HepG2 (cell line): ENCODE data around the gene SCN9A. TPM values are rescaled to one million over a fixed set of nuclear protein-coding genes. Genes with fewer than 3 reads are reported as not detected.

ENCODE experiments used
- ATAC-seq: fragments of 200-7000 bp; cut with Tn5 transposase; 3 replicates; pipeline ENCODE4 v1.9.1; 2020; ENCODE audit warnings: mild to moderate bottlenecking, moderate library complexity
- BruUV-seq: library from RNA; stranded (reverse); fragments of 400-500 nt; replicated peaks from 2 replicates; lab custom pipeline; 2021; lab: Mats Ljungman, UMichigan
- CTCF ChIA-PET: fragments of 300-600 bp; formaldehyde crosslinking; extraction: SDS; loops from one replicate; lab custom pipeline; 2021; ENCODE audit warnings: low total read pairs, inconsistent platforms, low intra/inter-chr PET ratio; lab: Yijun Ruan, JAX
- POLR2A ChIA-PET: fragments of 350-600 bp; sonication (Branson Sonifier 250); formaldehyde crosslinking; loops from one replicate; lab custom pipeline; 2020; ENCODE audit warnings: antibody characterized with exemption, inconsistent platforms; lab: Yijun Ruan, JAX
- DNase-seq: peaks from one replicate; pipeline ENCODE4 v3.0.0-alpha.2; 2015; ENCODE audit warnings: low spot score
- FAIRE-seq: peaks from 3 replicates; lab custom pipeline; 2011; peaks lifted over from hg19 to GRCh38; lab: Jason Lieb, UNC
- H2AFZ ChIP-seq: one replicate; pipeline ENCODE4 v1.6.1; 2011; ENCODE audit warnings: low read length, inconsistent platforms
- H3K27ac ChIP-seq: fragments of 300-600 bp; 3 replicates; pipeline ENCODE4 v1.8.0; 2011; ENCODE audit warnings: mixed run types, mild to moderate bottlenecking, mixed read lengths, low read length, inconsistent platforms; ENCODE audit not compliant: insufficient read depth; ENCODE audit errors: extremely low read length
- H3K27me3 ChIP-seq, 2 experiments: fragments of 200-600 bp in 1 of 2; 2 replicates in 1 of 2; 3 replicates in 1 of 2; pipeline versions ENCODE4 v1.6.0 to v1.8.0; 2011; ENCODE audit warnings: low read length in 2 of 2, mild to moderate bottlenecking in 2 of 2, moderate library complexity in 2 of 2, inconsistent platforms in 1 of 2; ENCODE audit not compliant: insufficient read depth in 2 of 2, control insufficient read depth in 1 of 2
- H3K36me3 ChIP-seq, 2 experiments: fragments of 200-600 bp in 1 of 2; replicated peaks in 1 of 2; 2 replicates in 1 of 2; 3 replicates in 1 of 2; pipeline versions ENCODE4 v1.5.1 to v1.8.0; 2011; ENCODE audit warnings: low read length in 2 of 2, inconsistent platforms in 1 of 2; ENCODE audit not compliant: insufficient read depth in 2 of 2, control insufficient read depth in 1 of 2
- H3K4me1 ChIP-seq: 2 replicates; pipeline ENCODE4 v1.5.1; 2012; ENCODE audit warnings: low read length, inconsistent platforms; ENCODE audit not compliant: insufficient read depth
- H3K4me2 ChIP-seq: 2 replicates; pipeline ENCODE4 v1.6.0; 2011; ENCODE audit warnings: low read depth, low read length, inconsistent platforms
- H3K4me3 ChIP-seq, 3 experiments: fragments of 200-600 bp in 1 of 3; sonication (generic), shearing (Covaris generic) in 1 of 3; replicated peaks in 1 of 3; 2 replicates each; pipeline ENCODE4 v1.5.1; 2011 to 2016; ENCODE audit warnings: low read length in 3 of 3, inconsistent platforms in 2 of 3, low read depth in 2 of 3, mild to moderate bottlenecking in 2 of 3, control low read depth in 1 of 3, mixed read lengths in 1 of 3; ENCODE audit not compliant: insufficient read depth in 1 of 3
- H3K79me2 ChIP-seq: one replicate; pipeline ENCODE4 v1.6.1; 2011; ENCODE audit warnings: low read length, inconsistent platforms; ENCODE audit not compliant: insufficient read depth
- H3K9ac ChIP-seq: 2 replicates; pipeline ENCODE4 v1.6.0; 2011; ENCODE audit warnings: mild to moderate bottlenecking, low read depth, low read length, inconsistent platforms; ENCODE audit not compliant: insufficient read depth
- H3K9me3 ChIP-seq: 2 replicates; pipeline ENCODE4 v1.5.1; 2012; ENCODE audit warnings: mild to moderate bottlenecking, low read length
- H4K20me1 ChIP-seq: 2 replicates; pipeline ENCODE4 v1.6.0; 2011; ENCODE audit warnings: inconsistent platforms, mild to moderate bottlenecking, low read length, moderate library complexity; ENCODE audit not compliant: insufficient read depth
- CEBPB ChIP-seq: IDR thresholded peaks from 2 replicates; pipeline ENCODE4 v1.6.1; 2011; ENCODE audit warnings: low read depth, low read length, improper control_type of control experiment, borderline replicate concordance
- PLRG1 ChIP-seq: fragments of 450-650 bp; conservative IDR thresholded peaks from 2 replicates; pipeline ENCODE4 v1.6.1; 2016
- ZBTB7B ChIP-seq: sonication (generic); formaldehyde crosslinking; IDR thresholded peaks from 2 replicates; pipeline ENCODE4 v1.4.0; 2020; ENCODE audit warnings: missing genetic modification reagents
- ZNF441 ChIP-seq: sonication (generic); formaldehyde crosslinking; IDR thresholded peaks from 2 replicates; pipeline ENCODE4 v1.7.0; 2021; ENCODE audit warnings: missing genetic modification reagents, borderline replicate concordance
- WGBS: methylation state at CpG from one replicate; pipeline ENCODE4 v1.1.6; 2017; ENCODE audit warnings: low lambda C conversion rate; 5-methylcytosine and 5-hydroxymethylcytosine counted together
- in situ Hi-C: cut with HindIII; loops from 2 replicates; pipeline ENCODE4 v1.10.0; 2017; ENCODE audit warnings: low pct_unique_long_range_greater_than_20kb; ENCODE audit not compliant: extremely low pct_ligation_motif_present
- intact Hi-C: fragments of 100-400 bp; cut with micrococcal nuclease; formaldehyde crosslinking; loops from one replicate; pipeline ENCODE4 v1.10.0; 2022; ENCODE audit not compliant: unreplicated experiment
- polyA plus RNA-seq, 8 experiments: library from polyadenylated mRNA; depleted of rRNA in 3 of 8; stranded (reverse) in 7 of 8; unstranded in 1 of 8; fragments of >200 nt; fragmentation: Illumina TruSeq in 4 of 8; extraction: Trizol in 4 of 8; gene quantifications; 2 replicates each; pipeline versions ENCODE4 v1.2.1 to v1.2.3, GENCODE V29; 2011 to 2016; ENCODE audit warnings: low read depth in 4 of 8, missing spikeins in 1 of 8, mixed read lengths in 1 of 8; ENCODE audit not compliant: insufficient read depth in 1 of 8
- total RNA-seq, 5 experiments: library from RNA; depleted of rRNA; stranded (reverse); fragments of >200 nt; fragmentation: Illumina TruSeq; extraction: Trizol; gene quantifications; 2 replicates each; pipeline ENCODE4 v1.2.3, GENCODE V29; 2016; ENCODE audit warnings: low read depth in 1 of 5
- TF ChIP-seq, protein P1 (sequence below): IDR thresholded peaks from 2 replicates; pipeline ENCODE4 v1.6.1; 2016; ENCODE audit warnings: mild to moderate bottlenecking
- TF ChIP-seq, protein P2 (sequence below): sonication (generic); formaldehyde crosslinking; IDR thresholded peaks from 2 replicates; pipeline ENCODE4 v1.8.1; 2023; ENCODE audit warnings: mild to moderate bottlenecking, missing genetic modification reagents, borderline replicate concordance
- TF ChIP-seq, protein P3 (sequence below): IDR thresholded peaks from 2 replicates; pipeline ENCODE4 v1.6.1; 2012; ENCODE audit warnings: low read length, improper control_type of control experiment

SCN9A gene
- total and polyA plus RNA-seq, 2 of the 13 experiments (the other 11 are each of a cell fraction or from before 2014, with no cell fraction given): 15.3 to 24.3 TPM

DNA sequence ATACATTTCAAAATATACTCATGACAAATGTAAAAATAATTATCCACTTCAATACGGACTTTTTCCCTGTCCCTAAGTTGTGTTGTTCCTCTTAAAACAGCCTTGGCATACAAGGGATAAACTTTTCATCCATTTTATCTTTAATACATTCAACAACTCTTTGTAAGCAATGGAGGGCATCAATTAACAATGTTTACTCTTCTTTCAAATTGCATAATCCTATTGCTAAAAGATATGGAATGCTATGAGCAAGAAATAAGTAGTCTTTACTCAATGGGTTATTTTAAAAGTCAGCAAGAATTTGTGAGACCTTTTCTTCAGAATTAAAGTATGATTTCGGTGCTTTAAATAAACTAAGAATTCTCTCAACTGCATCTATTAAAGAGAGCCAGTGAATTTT, 41.9 kb downstream of the SCN9A start:
- no peak for DNase-seq
- no peak for FAIRE-seq
- ChIA-PET CTCF (no interaction called here), POLR2A (no interaction called here)
- Histone ChIP-seq H2AFZ (no peak overlapping the region), H3K4me2 (no peak overlapping the region), H3K9ac (no peak overlapping the region), H3K9me3 (no peaks in the 10 kb centered on the region), H3K79me2 (no peaks in the 10 kb centered on the region), H3K27ac (no peak overlapping the region), H3K4me3 (no peak overlapping the region), H4K20me1 (no peaks in the 10 kb centered on the region), H3K27me3 (no peaks in the 10 kb centered on the region), H3K36me3 (no peaks in the 10 kb centered on the region; a peak in 1 of 5 replicates), H3K4me1 (peaks cover 60% of the 10 kb centered on the region)
- in situ Hi-C loops (no loop called here), intact Hi-C loops (no loop called here)
- no TSS peak for BruUV-seq
- WGBS: 92% methylated on average over 2 of the region's 2 CpGs
- no peak for ATAC-seq
- TF ChIP-seq PLRG1 (no peak), ZNF441 (CRISPR knock-in tag) (no peak), CEBPB (0 out of 2 replicates have a peak, but pooled peaks have one; percentile 4)
- TF ChIP-seq, protein P1, sequence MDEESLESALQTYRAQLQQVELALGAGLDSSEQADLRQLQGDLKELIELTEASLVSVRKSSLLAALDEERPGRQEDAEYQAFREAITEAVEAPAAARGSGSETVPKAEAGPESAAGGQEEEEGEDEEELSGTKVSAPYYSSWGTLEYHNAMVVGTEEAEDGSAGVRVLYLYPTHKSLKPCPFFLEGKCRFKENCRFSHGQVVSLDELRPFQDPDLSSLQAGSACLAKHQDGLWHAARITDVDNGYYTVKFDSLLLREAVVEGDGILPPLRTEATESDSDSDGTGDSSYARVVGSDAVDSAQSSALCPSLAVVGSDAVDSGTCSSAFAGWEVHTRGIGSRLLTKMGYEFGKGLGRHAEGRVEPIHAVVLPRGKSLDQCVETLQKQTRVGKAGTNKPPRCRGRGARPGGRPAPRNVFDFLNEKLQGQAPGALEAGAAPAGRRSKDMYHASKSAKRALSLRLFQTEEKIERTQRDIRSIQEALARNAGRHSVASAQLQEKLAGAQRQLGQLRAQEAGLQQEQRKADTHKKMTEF: no peak

DNA sequence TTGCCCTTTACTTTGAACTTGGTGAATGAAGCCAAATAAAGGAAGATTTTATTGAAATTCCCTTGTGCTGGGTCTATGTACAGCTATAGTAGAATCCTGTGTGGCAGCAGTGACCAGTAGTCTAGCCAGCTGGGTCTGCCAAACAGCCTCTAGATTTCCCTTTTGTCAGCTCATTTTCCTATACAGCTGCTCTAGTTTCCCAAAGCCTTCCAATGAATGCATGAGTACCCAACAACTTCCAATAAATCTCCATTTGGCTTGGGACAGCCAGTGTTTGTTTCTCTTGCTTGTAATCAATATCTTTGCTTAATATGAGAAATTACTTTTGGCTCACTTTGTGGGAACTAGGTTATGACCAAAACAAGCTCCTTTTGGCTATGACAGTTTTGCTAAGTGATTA, 43.6 kb downstream of the SCN9A start:
- Histone ChIP-seq H3K36me3 (no peaks in the 10 kb centered on the region), H3K4me1 (peaks cover 71% of the 10 kb centered on the region), H3K4me3 (no peak overlapping the region), H3K27me3 (no peaks in the 10 kb centered on the region), H3K79me2 (no peaks in the 10 kb centered on the region), H2AFZ (no peak overlapping the region), H3K4me2 (no peak overlapping the region), H3K9ac (no peak overlapping the region), H3K9me3 (no peaks in the 10 kb centered on the region), H3K27ac (no peak overlapping the region), H4K20me1 (no peaks in the 10 kb centered on the region)
- in situ Hi-C loops: no loop called here
- DNase-seq: no peak
- no TSS peak for BruUV-seq
- FAIRE-seq: no peak
- intact Hi-C loops: no loop called here
- POLR2A ChIA-PET: no interaction called here
- ATAC-seq: no peak
- CTCF ChIA-PET: no interaction called here
- TF ChIP-seq, protein P2, sequence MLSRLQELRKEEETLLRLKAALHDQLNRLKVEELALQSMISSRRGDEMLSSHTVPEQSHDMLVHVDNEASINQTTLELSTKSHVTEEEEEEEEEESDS (CRISPR knock-in tag): 0 out of 2 replicates have a peak, but pooled peaks have one; percentile 21
- no peak for TF ChIP-seq ZBTB7B (CRISPR knock-in tag)
- TF ChIP-seq, protein P3, sequence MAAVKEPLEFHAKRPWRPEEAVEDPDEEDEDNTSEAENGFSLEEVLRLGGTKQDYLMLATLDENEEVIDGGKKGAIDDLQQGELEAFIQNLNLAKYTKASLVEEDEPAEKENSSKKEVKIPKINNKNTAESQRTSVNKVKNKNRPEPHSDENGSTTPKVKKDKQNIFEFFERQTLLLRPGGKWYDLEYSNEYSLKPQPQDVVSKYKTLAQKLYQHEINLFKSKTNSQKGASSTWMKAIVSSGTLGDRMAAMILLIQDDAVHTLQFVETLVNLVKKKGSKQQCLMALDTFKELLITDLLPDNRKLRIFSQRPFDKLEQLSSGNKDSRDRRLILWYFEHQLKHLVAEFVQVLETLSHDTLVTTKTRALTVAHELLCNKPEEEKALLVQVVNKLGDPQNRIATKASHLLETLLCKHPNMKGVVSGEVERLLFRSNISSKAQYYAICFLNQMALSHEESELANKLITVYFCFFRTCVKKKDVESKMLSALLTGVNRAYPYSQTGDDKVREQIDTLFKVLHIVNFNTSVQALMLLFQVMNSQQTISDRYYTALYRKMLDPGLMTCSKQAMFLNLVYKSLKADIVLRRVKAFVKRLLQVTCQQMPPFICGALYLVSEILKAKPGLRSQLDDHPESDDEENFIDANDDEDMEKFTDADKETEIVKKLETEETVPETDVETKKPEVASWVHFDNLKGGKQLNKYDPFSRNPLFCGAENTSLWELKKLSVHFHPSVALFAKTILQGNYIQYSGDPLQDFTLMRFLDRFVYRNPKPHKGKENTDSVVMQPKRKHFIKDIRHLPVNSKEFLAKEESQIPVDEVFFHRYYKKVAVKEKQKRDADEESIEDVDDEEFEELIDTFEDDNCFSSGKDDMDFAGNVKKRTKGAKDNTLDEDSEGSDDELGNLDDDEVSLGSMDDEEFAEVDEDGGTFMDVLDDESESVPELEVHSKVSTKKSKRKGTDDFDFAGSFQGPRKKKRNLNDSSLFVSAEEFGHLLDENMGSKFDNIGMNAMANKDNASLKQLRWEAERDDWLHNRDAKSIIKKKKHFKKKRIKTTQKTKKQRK: no peak
